ENCODE measurements around the gene DYSF. TPM values are rescaled to one million over a fixed set of nuclear protein-coding genes. Genes with fewer than 3 reads are reported as not detected.

Gene DYSF
- total RNA-seq, 1 donor from 2014 or later = 0.13 TPM

DNA sequence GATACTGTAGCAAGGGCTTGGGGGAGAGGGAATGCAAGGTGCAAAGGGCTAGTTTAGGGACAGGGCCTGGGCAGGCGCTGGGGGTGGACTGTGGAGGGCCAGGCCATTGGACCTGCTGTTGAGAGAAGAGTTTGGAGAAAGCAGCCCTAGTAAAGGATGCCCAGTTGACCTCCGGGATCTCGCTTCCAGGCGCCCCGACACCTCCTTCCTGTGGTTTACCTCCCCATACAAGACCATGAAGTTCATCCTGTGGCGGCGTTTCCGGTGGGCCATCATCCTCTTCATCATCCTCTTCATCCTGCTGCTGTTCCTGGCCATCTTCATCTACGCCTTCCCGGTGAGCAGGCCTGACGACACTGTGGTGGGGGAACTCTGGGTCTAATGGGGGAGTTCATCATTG is 229.0 kb downstream of the DYSF start:
- Mint-ChIP-seq H3K36me3 (ENCODE audit: low read depth) (no peaks in the 10 kb centered on the region), H3K4me1 (no peaks in the 10 kb centered on the region), H3K27ac (no peak overlapping the region), H3K27me3 (peaks cover 2% of the 10 kb centered on the region), H3K4me3 (no peak overlapping the region), H3K9me3 (no peaks in the 10 kb centered on the region)
- ChIA-PET CTCF (no interaction called here), POLR2A (no interaction called here)
- TF ChIP-seq, protein P1, sequence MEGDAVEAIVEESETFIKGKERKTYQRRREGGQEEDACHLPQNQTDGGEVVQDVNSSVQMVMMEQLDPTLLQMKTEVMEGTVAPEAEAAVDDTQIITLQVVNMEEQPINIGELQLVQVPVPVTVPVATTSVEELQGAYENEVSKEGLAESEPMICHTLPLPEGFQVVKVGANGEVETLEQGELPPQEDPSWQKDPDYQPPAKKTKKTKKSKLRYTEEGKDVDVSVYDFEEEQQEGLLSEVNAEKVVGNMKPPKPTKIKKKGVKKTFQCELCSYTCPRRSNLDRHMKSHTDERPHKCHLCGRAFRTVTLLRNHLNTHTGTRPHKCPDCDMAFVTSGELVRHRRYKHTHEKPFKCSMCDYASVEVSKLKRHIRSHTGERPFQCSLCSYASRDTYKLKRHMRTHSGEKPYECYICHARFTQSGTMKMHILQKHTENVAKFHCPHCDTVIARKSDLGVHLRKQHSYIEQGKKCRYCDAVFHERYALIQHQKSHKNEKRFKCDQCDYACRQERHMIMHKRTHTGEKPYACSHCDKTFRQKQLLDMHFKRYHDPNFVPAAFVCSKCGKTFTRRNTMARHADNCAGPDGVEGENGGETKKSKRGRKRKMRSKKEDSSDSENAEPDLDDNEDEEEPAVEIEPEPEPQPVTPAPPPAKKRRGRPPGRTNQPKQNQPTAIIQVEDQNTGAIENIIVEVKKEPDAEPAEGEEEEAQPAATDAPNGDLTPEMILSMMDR (IDR thresholded peaks at IDR 0.05) = no peak
- ATAC-seq (ENCODE audit: low read depth) (no peak), DNase-seq (no peak)
- intact Hi-C loops (cut with micrococcal nuclease) = no loop called here

DNA sequence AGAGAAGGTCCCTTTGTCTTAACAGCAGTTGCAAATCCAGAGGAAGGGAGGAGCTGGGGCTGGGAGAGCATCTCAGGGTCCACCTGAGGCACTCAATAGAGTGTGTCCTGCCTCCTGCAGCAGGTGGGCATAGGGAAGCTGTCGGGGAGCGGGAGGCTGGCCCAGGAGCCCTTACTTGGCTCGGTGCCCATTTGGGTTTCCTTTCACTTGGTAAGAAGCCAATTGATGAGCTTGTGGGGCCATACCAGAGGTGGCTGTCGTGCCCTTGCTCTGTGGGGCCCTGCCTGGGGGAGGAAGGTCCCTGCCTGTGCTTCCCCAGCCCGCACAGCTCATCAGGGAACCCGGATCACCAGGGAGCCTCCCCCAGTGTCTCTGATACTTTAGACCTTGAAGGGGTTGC is 229.7 kb downstream of the DYSF start:
- Mint-ChIP-seq H3K36me3 (ENCODE audit: low read depth) (no peaks in the 10 kb centered on the region), H3K4me3 (no peak overlapping the region), H3K27ac (no peak overlapping the region), H3K27me3 (peaks cover 2% of the 10 kb centered on the region), H3K9me3 (no peaks in the 10 kb centered on the region), H3K4me1 (no peaks in the 10 kb centered on the region)
- intact Hi-C loops (cut with micrococcal nuclease) = no loop called here
- ChIA-PET POLR2A (no interaction called here), CTCF (no interaction called here)
- no peak for ATAC-seq (ENCODE audit: low read depth)
- TF ChIP-seq, protein P1 (IDR thresholded peaks at IDR 0.05) = no peak
- no peak for DNase-seq

- ChIA-PET CTCF (no interaction called here), POLR2A (no interaction called here)
- no peak overlapping the region for H3K27ac Mint-ChIP-seq
- no peaks in the 10 kb centered on the region for H3K36me3 Mint-ChIP-seq (ENCODE audit: low read depth)
- no peak overlapping the region for H3K4me3 Mint-ChIP-seq
- intact Hi-C loops (cut with micrococcal nuclease) = no loop called here
- TF ChIP-seq, protein P1 (IDR thresholded peaks at IDR 0.05) = no peak
- DNase-seq (no peak), ATAC-seq (ENCODE audit: low read depth) (no peak)
- H3K27me3 Mint-ChIP-seq = no peaks in the 10 kb centered on the region
- no peaks in the 10 kb centered on the region for H3K9me3 Mint-ChIP-seq
- no peaks in the 10 kb centered on the region for H3K4me1 Mint-ChIP-seq
Measured at GRCh38 chr2:71683666-71684065, 230.3 kb downstream of the DYSF start.

DNA sequence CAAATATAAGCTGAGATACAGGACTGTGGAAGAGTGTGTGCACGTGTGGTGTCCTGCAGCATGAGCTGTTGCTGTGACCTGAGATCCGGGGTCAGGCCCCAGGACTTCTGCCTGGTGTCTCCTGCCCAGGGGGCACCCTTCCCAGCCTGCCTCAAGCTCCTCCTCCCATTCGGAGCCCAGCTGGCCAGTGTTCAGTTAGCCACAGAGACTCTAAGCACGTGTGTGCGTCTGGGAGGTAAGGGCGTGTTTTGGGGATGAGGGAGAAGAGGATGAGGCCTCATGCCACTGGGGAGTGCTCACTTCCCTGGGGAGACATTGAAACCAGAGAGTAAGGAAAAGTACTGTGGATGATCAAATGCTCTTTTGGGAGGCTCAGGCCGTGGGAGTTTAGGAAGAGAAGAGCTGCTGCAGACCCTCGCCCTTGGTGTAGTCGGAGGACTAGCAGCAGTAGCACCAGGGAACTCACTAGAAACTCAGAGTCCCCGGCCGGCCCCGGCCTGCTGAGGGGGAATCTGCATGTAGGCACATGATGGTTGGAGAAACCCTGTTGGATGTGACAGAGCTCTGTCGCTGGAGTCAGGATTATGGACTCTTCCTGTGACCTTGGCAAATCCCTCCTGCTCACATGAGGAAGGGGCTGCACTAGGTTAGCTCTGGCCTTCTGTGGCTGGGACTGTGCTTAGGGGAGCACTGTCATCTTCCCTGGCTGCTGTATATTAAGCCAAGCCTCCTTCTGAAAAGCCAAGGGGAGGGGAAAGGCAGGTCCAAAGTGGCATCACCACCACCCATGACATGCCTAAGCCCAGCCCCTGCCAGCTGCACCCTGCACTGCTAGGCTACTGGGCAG is 231.1 kb downstream of the DYSF start:
- TF ChIP-seq, protein P1 (IDR thresholded peaks at IDR 0.05) = no peak
- ChIA-PET CTCF (no interaction called here), POLR2A (no interaction called here)
- no peak for ATAC-seq (ENCODE audit: low read depth)
- H3K27ac Mint-ChIP-seq = no peak overlapping the region
- no peak for DNase-seq
- intact Hi-C loops (cut with micrococcal nuclease) = no loop called here
- no peaks in the 10 kb centered on the region for H3K4me1 Mint-ChIP-seq
- no peaks in the 10 kb centered on the region for H3K27me3 Mint-ChIP-seq
- no peak overlapping the region for H3K4me3 Mint-ChIP-seq
- no peaks in the 10 kb centered on the region for H3K9me3 Mint-ChIP-seq
- H3K36me3 Mint-ChIP-seq (ENCODE audit: low read depth) = no peaks in the 10 kb centered on the region

DNA sequence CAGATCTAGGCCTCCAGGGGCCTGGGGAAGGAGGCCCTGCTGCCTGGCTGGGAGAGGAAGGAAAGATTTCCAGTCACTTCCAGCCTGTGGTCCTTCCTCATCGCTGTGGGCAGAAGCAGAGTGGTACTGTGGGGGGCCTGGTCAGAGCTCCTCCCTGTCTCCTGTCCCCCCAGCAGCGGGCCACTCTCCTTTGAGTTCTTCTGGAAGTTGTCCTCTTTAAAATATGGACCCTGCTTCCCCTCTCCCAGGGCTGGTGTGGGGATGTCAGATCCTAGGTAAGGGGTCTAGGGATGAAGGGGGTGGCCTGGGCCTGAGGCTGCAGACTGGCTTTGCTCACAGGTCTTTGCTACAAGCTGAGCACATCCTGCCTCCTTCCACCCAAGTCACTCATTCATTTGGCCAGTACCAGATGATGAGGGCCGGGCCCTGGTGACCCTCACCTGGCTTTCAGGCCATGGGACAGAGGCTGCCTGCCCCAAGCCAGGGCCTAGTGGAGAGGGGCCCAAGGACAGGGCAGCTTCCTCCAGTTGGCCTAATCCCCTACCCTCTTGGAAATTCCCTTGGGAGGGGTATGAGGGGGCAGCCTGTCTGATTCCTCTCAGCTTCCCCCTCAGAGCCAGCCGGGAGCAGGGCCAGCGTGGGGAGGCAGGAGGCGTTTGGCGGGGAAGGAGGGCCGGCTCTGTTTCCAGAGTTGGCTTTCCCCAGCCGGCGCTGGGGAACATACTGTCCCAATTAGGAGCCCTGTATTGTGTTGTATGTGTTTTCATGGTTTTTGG is 231.9 kb downstream of the DYSF start:
- DNase-seq = no peak

More for the DNA sequence above, 231.9 kb downstream of the DYSF start:
- Mint-ChIP-seq H3K4me3 (no peak overlapping the region), H3K27ac (no peak overlapping the region), H3K36me3 (ENCODE audit: low read depth) (no peaks in the 10 kb centered on the region), H3K9me3 (no peaks in the 10 kb centered on the region), H3K27me3 (no peaks in the 10 kb centered on the region), H3K4me1 (no peaks in the 10 kb centered on the region)
- no peak for ATAC-seq (ENCODE audit: low read depth)
- ChIA-PET POLR2A (no interaction called here), CTCF (no interaction called here)
- TF ChIP-seq, protein P1 (IDR thresholded peaks at IDR 0.05) = no peak
- intact Hi-C loops (cut with micrococcal nuclease) = no loop called here
